Retinal pigment epithelial cell (primary cell): Measurements from ENCODE around the gene ERBB4.
"Not testable (repeated sequence)": the region's sequence is repeated elsewhere in the genome, so short reads cannot be mapped to it uniquely, and the experiment has no call there.

Source experiments
- DNase-seq: peaks from one replicate; pipeline ENCODE4 v3.0.0-alpha.2; 2010; ENCODE audit warnings: low read depth
- H3K4me3 ChIP-seq: 2 replicates; pipeline ENCODE4 v1.5.1; 2011; ENCODE audit warnings: mild to moderate bottlenecking, low read length, control low read depth, moderate library complexity
- CTCF ChIP-seq: conservative IDR thresholded peaks from 2 replicates; pipeline ENCODE4 v1.5.1; 2011; ENCODE audit warnings: low read depth, low read length, control low read depth, inconsistent platforms

ERBB4 gene

GRCh38 chr2:211545582-211545981, 993.0 kb downstream of the ERBB4 start:
- no peak overlapping the region for H3K4me3 ChIP-seq
- TF ChIP-seq CTCF = no peak
- no peak for DNase-seq

- no peak overlapping the region for H3K4me3 ChIP-seq
- TF ChIP-seq CTCF = no peak
- DNase-seq = no peak
These were observed 1004.0 kb downstream of the ERBB4 start for GRCh38 chr2:211534632-211535031.

GRCh38 chr2:211524248-211524647, 1014.4 kb downstream of the ERBB4 start:
- not testable (repeated sequence) for H3K4me3 ChIP-seq, DNase-seq

- no peak overlapping the region for H3K4me3 ChIP-seq
- no peak for DNase-seq
- no peak for TF ChIP-seq CTCF
These were observed 1022.1 kb downstream of the ERBB4 start for GRCh38 chr2:211516537-211516936.

GRCh38 chr2:211514049-211514448, 1024.6 kb downstream of the ERBB4 start:
- no peak for DNase-seq
- no peak for TF ChIP-seq CTCF
- H3K4me3 ChIP-seq = no peak overlapping the region

- no peak overlapping the region for H3K4me3 ChIP-seq
- no peak for DNase-seq
- TF ChIP-seq CTCF = no peak
These were observed 1025.2 kb downstream of the ERBB4 start for GRCh38 chr2:211513446-211513845.

GRCh38 chr2:211512806-211513205, 1025.8 kb downstream of the ERBB4 start:
- H3K4me3 ChIP-seq = no peak overlapping the region
- no peak for TF ChIP-seq CTCF
- DNase-seq = no peak

- no peak for DNase-seq
- H3K4me3 ChIP-seq = no peak overlapping the region
- peak; percentile 34 for TF ChIP-seq CTCF
These were observed 1034.7 kb downstream of the ERBB4 start for GRCh38 chr2:211503856-211504255.
